H9 (cell line): ENCODE results near the gene CFL1. TPM values are rescaled to one million over a fixed set of nuclear protein-coding genes. Genes with fewer than 3 reads are reported as not detected.

Experiments
- DNase-seq: peaks from one replicate; pipeline ENCODE4 v3.0.0-alpha.2; 2017
- H2AFZ ChIP-seq: one replicate; pipeline ENCODE4 v1.6.1; 2013; ENCODE audit warnings: mild to moderate bottlenecking, low read length, control low read depth, moderate library complexity
- H2AK5ac ChIP-seq: 2 replicates; pipeline ENCODE4 v1.6.1; 2013; ENCODE audit warnings: low read length, control low read depth, mixed read lengths; ENCODE audit not compliant: insufficient read length
- H2BK120ac ChIP-seq: one replicate; pipeline ENCODE4 v1.6.1; 2013; ENCODE audit warnings: low read depth, mild to moderate bottlenecking, low read length, control low read depth, inconsistent platforms; ENCODE audit not compliant: poor library complexity, severe bottlenecking
- H2BK12ac ChIP-seq: 2 replicates; pipeline ENCODE4 v1.6.1; 2013; ENCODE audit warnings: low read length, control low read depth, mixed read lengths, low read depth; ENCODE audit not compliant: insufficient read length
- H2BK15ac ChIP-seq: 2 replicates; pipeline ENCODE4 v1.6.1; 2013; ENCODE audit warnings: low read depth, low read length, control low read depth
- H2BK20ac ChIP-seq: one replicate; pipeline ENCODE4 v1.6.1; 2013; ENCODE audit warnings: low read depth, mild to moderate bottlenecking, low read length, control low read depth, inconsistent platforms; ENCODE audit not compliant: poor library complexity, severe bottlenecking
- H2BK5ac ChIP-seq: 2 replicates; pipeline ENCODE4 v1.6.1; 2013; ENCODE audit warnings: low read length, control low read depth, mixed read lengths; ENCODE audit not compliant: insufficient read length
- H3K14ac ChIP-seq: 2 replicates; pipeline ENCODE4 v1.6.1; 2013; ENCODE audit warnings: low read length, control low read depth; ENCODE audit not compliant: insufficient read depth
- H3K18ac ChIP-seq: 2 replicates; pipeline ENCODE4 v1.6.1; 2013; ENCODE audit warnings: low read depth, mild to moderate bottlenecking, mixed read lengths, low read length, control low read depth; ENCODE audit not compliant: insufficient read length
- H3K23ac ChIP-seq: 2 replicates; pipeline ENCODE4 v1.6.1; 2013; ENCODE audit warnings: low read length, control low read depth, mixed read lengths, low read depth; ENCODE audit not compliant: insufficient read length
- H3K23me2 ChIP-seq: 2 replicates; pipeline ENCODE4 v1.6.1; 2013; ENCODE audit warnings: low read depth, mild to moderate bottlenecking, mixed read lengths, low read length, control low read depth; ENCODE audit not compliant: insufficient read length, poor library complexity, severe bottlenecking
- H3K27ac ChIP-seq: 2 replicates; pipeline ENCODE4 v1.5.1; 2013; ENCODE audit warnings: low read length, control low read depth, mixed read lengths, low read depth; ENCODE audit not compliant: insufficient read length
- H3K27me3 ChIP-seq: 2 replicates; pipeline ENCODE4 v1.6.1; 2013; ENCODE audit warnings: low read length, control low read depth, inconsistent platforms; ENCODE audit not compliant: insufficient read depth
- H3K4ac ChIP-seq: 2 replicates; pipeline ENCODE4 v1.6.1; 2013; ENCODE audit warnings: low read depth, mild to moderate bottlenecking, control low read depth, inconsistent platforms, low read length, moderate library complexity
- H3K4me1 ChIP-seq: 2 replicates; pipeline ENCODE4 v1.6.1; 2013; ENCODE audit warnings: low read length, control low read depth, inconsistent platforms; ENCODE audit not compliant: insufficient read depth
- H3K4me2 ChIP-seq: 2 replicates; pipeline ENCODE4 v1.6.1; 2013; ENCODE audit warnings: low read length, control low read depth, mixed read lengths; ENCODE audit not compliant: insufficient read length, insufficient read depth
- H3K56ac ChIP-seq: 2 replicates; pipeline ENCODE4 v1.6.1; 2013; ENCODE audit warnings: low read depth, mild to moderate bottlenecking, mixed read lengths, low read length, control low read depth; ENCODE audit not compliant: insufficient read length
- H3K79me1 ChIP-seq: 2 replicates; pipeline ENCODE4 v1.6.1; 2013; ENCODE audit warnings: low read depth, mild to moderate bottlenecking, moderate library complexity, low read length, control low read depth, inconsistent platforms; ENCODE audit not compliant: insufficient read depth, poor library complexity, severe bottlenecking
- H3K79me2 ChIP-seq: 2 replicates; pipeline ENCODE4 v1.6.1; 2013; ENCODE audit warnings: low read length, control low read depth, inconsistent platforms; ENCODE audit not compliant: insufficient read depth
- H3K9ac ChIP-seq: 2 replicates; pipeline ENCODE4 v1.6.1; 2013; ENCODE audit warnings: low read length, control low read depth, mixed read lengths; ENCODE audit not compliant: insufficient read length; ENCODE audit errors: extremely low read depth
- H3K9me3 ChIP-seq: one replicate; pipeline ENCODE4 v1.6.1; 2013; ENCODE audit warnings: low read depth, low read length, inconsistent platforms; ENCODE audit not compliant: control insufficient read depth
- H3T11ph ChIP-seq: one replicate; pipeline ENCODE4 v1.6.1; 2013; ENCODE audit warnings: mild to moderate bottlenecking, low read length, control low read depth, inconsistent platforms
- H4K20me1 ChIP-seq: one replicate; pipeline ENCODE4 v1.6.1; 2013; ENCODE audit not compliant: control insufficient read depth, insufficient read length, insufficient read depth
- H4K5ac ChIP-seq: 2 replicates; pipeline ENCODE4 v1.6.1; 2013; ENCODE audit warnings: low read depth, mild to moderate bottlenecking, mixed read lengths, low read length, control low read depth; ENCODE audit not compliant: insufficient read length
- H4K8ac ChIP-seq: replicated peaks from 2 replicates; pipeline ENCODE4 v1.6.1; 2013; ENCODE audit warnings: low read length, control low read depth, mixed read lengths, low read depth; ENCODE audit not compliant: insufficient read length
- H4K91ac ChIP-seq: 2 replicates; pipeline ENCODE4 v1.6.1; 2013; ENCODE audit warnings: low read depth, mild to moderate bottlenecking, moderate library complexity, mixed read lengths, low read length, control low read depth; ENCODE audit not compliant: insufficient read length
- H3K27ac Mint-ChIP-seq, 3 experiments: 2 replicates in 2 of 3; 3 replicates in 1 of 3; pipeline ENCODE4 v1.8.0; 2020 to 2021; ENCODE audit warnings: mixed read lengths in 3 of 3, mild to moderate bottlenecking in 1 of 3, moderate library complexity in 1 of 3
- H3K27me3 Mint-ChIP-seq: 2 replicates; pipeline ENCODE4 v1.8.0; 2021; ENCODE audit warnings: low read depth, mild to moderate bottlenecking, moderate library complexity, mixed read lengths
- H3K36me3 Mint-ChIP-seq, 3 experiments: 2 replicates in 2 of 3; 3 replicates in 1 of 3; pipeline ENCODE4 v1.8.0; 2020 to 2021; ENCODE audit warnings: low read depth in 3 of 3, mixed read lengths in 3 of 3; ENCODE audit not compliant: insufficient read depth in 1 of 3
- H3K4me1 Mint-ChIP-seq, 2 experiments: 2 replicates each; pipeline ENCODE4 v1.8.0; 2020; ENCODE audit warnings: mixed read lengths in 2 of 2
- H3K4me3 Mint-ChIP-seq, 2 experiments: 2 replicates in 1 of 2; 3 replicates in 1 of 2; pipeline ENCODE4 v1.8.0; 2020 to 2021; ENCODE audit warnings: mild to moderate bottlenecking in 2 of 2, mixed read lengths in 2 of 2, moderate library complexity in 1 of 2
- H3K9me3 Mint-ChIP-seq, 2 experiments: 2 replicates in 1 of 2; 3 replicates in 1 of 2; pipeline ENCODE4 v1.8.0; 2020; ENCODE audit warnings: mild to moderate bottlenecking in 2 of 2, mixed read lengths in 2 of 2, moderate library complexity in 1 of 2
- CTCF ChIP-seq: fragments of 200-600 bp; sonication (generic); conservative IDR thresholded peaks from 3 replicates; pipeline ENCODE4 v1.8.0; 2021; ENCODE audit warnings: antibody characterized with exemption, mild to moderate bottlenecking
- WGBS: extraction: QIAGEN DNeasy Blood & Tissue Kit; methylation state at CpG from one replicate; pipeline ENCODE4 v1.1.7; 2013; ENCODE audit warnings: missing lambda C conversion rate, low lambda C conversion rate, mixed read lengths; ENCODE audit not compliant: insufficient read length; ENCODE audit errors: extremely low coverage; 5-methylcytosine and 5-hydroxymethylcytosine counted together
- total RNA-seq: library from RNA; stranded (reverse); gene quantifications from 2 replicates; pipeline ENCODE4 v1.2.1, GENCODE V29; 2021

Gene CFL1
- total RNA-seq, 1 experiment from 2014 or later: 1,107 TPM

DNA sequence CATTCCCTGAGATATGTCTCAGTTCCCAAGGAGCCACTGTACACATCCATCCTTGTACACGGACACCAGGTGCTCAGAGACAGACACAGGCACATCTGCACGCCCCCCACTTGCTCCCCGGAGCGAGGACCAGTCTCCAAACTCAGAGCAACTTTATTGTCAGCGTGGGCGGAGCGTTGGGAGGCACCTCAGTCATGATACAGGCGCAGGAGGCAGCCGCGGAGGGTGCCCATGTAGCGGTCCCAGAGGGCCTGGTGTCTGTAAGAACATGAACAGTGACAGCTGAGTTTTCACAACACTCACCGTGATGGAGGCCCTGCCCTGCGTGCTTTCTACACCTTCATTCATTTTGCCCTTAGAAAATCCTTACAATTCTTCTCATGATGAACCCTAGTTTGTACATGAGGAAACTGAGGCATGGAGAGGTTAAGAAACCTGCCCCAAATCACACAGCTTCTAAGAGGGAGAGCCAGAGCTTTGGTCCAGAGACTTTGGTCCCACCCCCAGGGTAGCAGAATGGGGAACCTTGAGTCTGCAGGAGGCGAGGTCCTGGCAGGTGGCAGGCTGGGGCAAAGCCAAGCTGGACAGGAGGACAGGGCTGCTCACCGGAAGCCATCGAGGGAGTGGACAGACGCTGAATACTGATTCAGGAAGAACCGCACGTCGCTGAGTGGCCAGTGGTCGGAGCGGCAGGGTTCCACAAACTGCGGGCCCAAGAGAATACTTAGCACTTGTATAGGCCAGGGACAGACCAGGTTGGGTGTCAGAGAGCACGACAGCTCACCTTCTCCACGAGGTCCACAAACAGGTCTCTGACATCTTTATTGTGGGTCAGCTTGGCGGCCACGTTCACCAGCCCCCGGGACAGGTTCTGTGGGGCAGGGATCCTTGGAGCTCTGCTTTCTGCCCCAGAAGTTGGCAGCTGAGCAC, 26.1 kb upstream of the CFL1 start:
- Histone ChIP-seq H4K91ac (no peak overlapping the region), H3K4me2 (no peak overlapping the region), H2BK5ac (no peak overlapping the region), H2AK5ac (no peak overlapping the region), H4K5ac (no peak overlapping the region), H3K79me2 (no peaks in the 10 kb centered on the region), H2BK20ac (no peak overlapping the region), H4K20me1 (no peaks in the 10 kb centered on the region), H2BK12ac (no peak overlapping the region), H3K4ac (no peak overlapping the region), H3T11ph (no peak overlapping the region), H3K23ac (no peak overlapping the region), H3K9ac (no peak overlapping the region), H3K56ac (no peak overlapping the region), H2BK120ac (no peak overlapping the region), H3K14ac (no peak overlapping the region), H3K9me3 (no peaks in the 10 kb centered on the region), H2BK15ac (no peak overlapping the region), H3K4me1 (peaks cover 2% of the 10 kb centered on the region; the same call in 1 of the 2 replicates), H2AFZ (no peak overlapping the region), H3K27ac (no peak overlapping the region), H3K27me3 (no peaks in the 10 kb centered on the region), H3K23me2 (peaks cover 6% of the 10 kb centered on the region), H4K8ac (no peak overlapping the region), H3K79me1 (no peaks in the 10 kb centered on the region), H3K18ac (no peak overlapping the region)
- Mint-ChIP-seq H3K27ac (no peak overlapping the region; a peak in 1 of 7 replicates), H3K4me3 (peak overlapping the region in 1 of 2 experiments; percentile 21; a peak in 2 of 5 replicates), H3K4me1 (peaks cover 12 to 25% of the 10 kb centered on the region in 2 experiments), H3K27me3 (peaks cover 4% of the 10 kb centered on the region), H3K36me3 (peaks cover 35 to 58% (median 55%) of the 10 kb centered on the region in 3 experiments), H3K9me3 (peaks cover 0 to under 1% of the 10 kb centered on the region in 2 experiments; a peak in 1 of 5 replicates)
- no peak for DNase-seq
- no peak for TF ChIP-seq CTCF
- no CpG with 5 or more reads among the region's 28 CpGs for WGBS
